Skeletal muscle satellite cell (primary cell): ENCODE results near the gene HACD2.

Experiments
- H3K27me3 ChIP-seq: 2 replicates; pipeline ENCODE4 v1.7.0; 2013; ENCODE audit warnings: low read length; ENCODE audit not compliant: control insufficient read depth, insufficient read depth
- H3K36me3 ChIP-seq: 2 replicates; pipeline ENCODE4 v1.7.0; 2013; ENCODE audit warnings: mild to moderate bottlenecking, control low read depth, low read length; ENCODE audit not compliant: insufficient read depth
- H3K4me1 ChIP-seq: 2 replicates; pipeline ENCODE4 v1.7.0; 2013; ENCODE audit warnings: low read length; ENCODE audit not compliant: control insufficient read depth, insufficient read depth
- H3K4me2 ChIP-seq: 2 replicates; pipeline ENCODE4 v1.7.0; 2013; ENCODE audit warnings: mild to moderate bottlenecking, low read length
- H3K4me3 ChIP-seq: 2 replicates; pipeline ENCODE4 v1.7.0; 2013; ENCODE audit warnings: low read length
- H3K9ac ChIP-seq: 2 replicates; pipeline ENCODE4 v1.7.0; 2013; ENCODE audit warnings: mild to moderate bottlenecking, low read depth, low read length, moderate library complexity
- H3K9me3 ChIP-seq: replicated peaks from 2 replicates; pipeline ENCODE4 v1.7.0; 2013; ENCODE audit warnings: mild to moderate bottlenecking, control low read depth, low read length

The HACD2 gene

GRCh38 chr3:123540285-123540684, 44.6 kb downstream of the HACD2 start:
- H3K36me3 ChIP-seq = no peaks in the 10 kb centered on the region
- H3K4me1 ChIP-seq = peaks cover 2% of the 10 kb centered on the region
- H3K4me2 ChIP-seq = no peak overlapping the region
- H3K9me3 ChIP-seq = no peaks in the 10 kb centered on the region
- no peak overlapping the region for H3K4me3 ChIP-seq
- H3K9ac ChIP-seq = no peak overlapping the region
- H3K27me3 ChIP-seq = no peaks in the 10 kb centered on the region

DNA sequence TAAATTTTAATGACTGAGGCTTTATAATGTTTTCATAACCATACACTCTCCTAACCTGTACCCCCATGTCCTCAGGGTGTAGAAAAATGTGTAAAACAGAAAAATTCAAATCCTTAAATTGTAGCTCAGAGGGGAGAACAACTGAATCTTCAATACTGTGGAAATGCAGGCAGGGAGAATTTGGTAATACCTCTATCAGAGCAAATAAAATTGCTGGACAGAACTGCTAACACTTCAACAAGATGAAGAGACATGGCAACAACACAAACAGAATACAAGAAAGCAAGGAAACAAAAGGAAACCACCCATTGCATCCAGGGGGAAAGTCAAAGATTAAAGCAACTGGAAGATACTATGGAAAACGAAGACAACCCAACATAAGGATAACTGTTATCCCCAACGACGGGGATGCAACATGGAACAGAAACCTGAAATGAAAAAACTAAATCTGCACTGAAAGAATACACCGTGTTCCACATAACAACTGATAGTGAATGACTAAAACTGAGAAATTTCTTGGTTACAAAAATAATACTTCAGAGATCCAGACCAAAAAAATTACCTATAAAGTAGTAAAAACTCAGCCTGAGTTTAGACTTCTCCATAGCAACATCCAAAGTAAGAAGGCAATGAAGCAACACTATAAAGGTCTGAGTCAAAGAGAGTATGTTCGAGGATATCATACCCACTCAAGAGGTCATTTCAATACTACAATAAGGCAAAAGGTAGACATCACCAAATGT, 48.5 kb downstream of the HACD2 start:
- Histone ChIP-seq H3K9ac (no peak overlapping the region), H3K4me3 (no peak overlapping the region), H3K36me3 (no peaks in the 10 kb centered on the region), H3K4me1 (peaks cover 5% of the 10 kb centered on the region), H3K9me3 (no peaks in the 10 kb centered on the region), H3K4me2 (no peak overlapping the region), H3K27me3 (no peaks in the 10 kb centered on the region)

- H3K36me3 ChIP-seq = no peaks in the 10 kb centered on the region
- H3K4me2 ChIP-seq = no peak overlapping the region
- H3K9me3 ChIP-seq = no peaks in the 10 kb centered on the region
- H3K27me3 ChIP-seq = no peaks in the 10 kb centered on the region
- peaks cover 5% of the 10 kb centered on the region for H3K4me1 ChIP-seq
- no peak overlapping the region for H3K4me3 ChIP-seq
- no peak overlapping the region for H3K9ac ChIP-seq
Measured at GRCh38 chr3:123535580-123535979, 49.3 kb downstream of the HACD2 start.

DNA sequence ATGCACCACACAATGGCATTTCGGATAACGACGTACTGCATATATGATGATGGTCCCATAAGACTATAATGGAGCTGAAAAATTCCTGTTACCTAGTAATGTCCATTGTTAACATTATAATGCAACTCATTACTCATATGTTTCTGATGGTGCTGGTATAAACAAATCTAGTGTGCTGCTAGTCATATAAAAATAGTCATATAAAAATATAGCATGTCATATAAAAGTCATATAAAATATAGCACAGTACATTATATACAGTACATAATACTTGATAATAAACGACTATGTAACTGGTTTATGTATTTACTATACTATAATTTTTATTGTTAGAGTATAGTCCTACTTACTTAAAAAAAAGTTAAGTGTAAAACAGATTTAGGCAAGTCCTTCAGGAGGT, 50.6 kb downstream of the HACD2 start:
- Histone ChIP-seq H3K4me3 (no peak overlapping the region), H3K4me1 (peaks cover 5% of the 10 kb centered on the region), H3K27me3 (no peaks in the 10 kb centered on the region), H3K36me3 (no peaks in the 10 kb centered on the region), H3K9ac (no peak overlapping the region), H3K4me2 (no peak overlapping the region), H3K9me3 (no peaks in the 10 kb centered on the region)

DNA sequence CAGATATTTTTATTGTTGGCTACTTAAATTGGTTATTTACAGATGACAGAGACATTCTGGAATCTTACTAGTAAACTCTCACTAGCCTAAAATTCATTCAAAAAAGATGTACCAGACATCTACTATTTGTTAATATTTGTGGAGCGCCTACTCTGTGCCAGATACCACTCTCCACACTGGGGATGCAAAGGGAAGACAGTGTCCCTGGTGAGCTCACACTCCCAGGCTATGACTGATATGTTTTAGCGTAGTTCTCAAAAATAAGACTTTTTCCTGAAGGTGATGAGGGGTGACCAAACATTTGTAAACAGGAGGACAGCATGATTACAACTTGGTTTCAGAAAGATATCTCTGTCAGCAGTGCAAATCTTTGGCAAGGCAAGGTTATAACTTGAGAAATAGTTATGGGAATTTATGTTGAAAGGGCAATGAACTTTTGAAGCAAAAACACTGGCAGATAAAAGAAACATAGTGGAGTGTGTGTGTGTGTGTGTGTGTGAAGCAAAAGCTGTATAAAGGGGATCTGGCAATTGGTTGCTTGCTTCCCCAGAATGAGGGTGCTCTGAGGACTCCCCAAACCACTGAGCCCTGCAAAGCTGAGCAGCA, 51.2 kb downstream of the HACD2 start:
- no peak overlapping the region for H3K4me2 ChIP-seq

GRCh38 chr3:123528130-123528529, 56.7 kb downstream of the HACD2 start:
- Histone ChIP-seq H3K9me3 (no peaks in the 10 kb centered on the region), H3K4me3 (no peak overlapping the region), H3K36me3 (no peaks in the 10 kb centered on the region), H3K9ac (no peak overlapping the region), H3K4me2 (no peak overlapping the region), H3K4me1 (no peaks in the 10 kb centered on the region), H3K27me3 (no peaks in the 10 kb centered on the region)

More for the DNA sequence above, 51.2 kb downstream of the HACD2 start:
- H3K4me3 ChIP-seq = no peak overlapping the region
- H3K27me3 ChIP-seq = no peaks in the 10 kb centered on the region
- no peaks in the 10 kb centered on the region for H3K9me3 ChIP-seq
- peaks cover 5% of the 10 kb centered on the region for H3K4me1 ChIP-seq
- no peaks in the 10 kb centered on the region for H3K36me3 ChIP-seq
- no peak overlapping the region for H3K9ac ChIP-seq

GRCh38 chr3:123527046-123527445, 57.8 kb downstream of the HACD2 start:
- no peaks in the 10 kb centered on the region for H3K4me1 ChIP-seq
- no peak overlapping the region for H3K4me2 ChIP-seq
- no peaks in the 10 kb centered on the region for H3K36me3 ChIP-seq
- no peak overlapping the region for H3K4me3 ChIP-seq
- no peaks in the 10 kb centered on the region for H3K27me3 ChIP-seq
- H3K9ac ChIP-seq = no peak overlapping the region
- H3K9me3 ChIP-seq = no peaks in the 10 kb centered on the region

DNA sequence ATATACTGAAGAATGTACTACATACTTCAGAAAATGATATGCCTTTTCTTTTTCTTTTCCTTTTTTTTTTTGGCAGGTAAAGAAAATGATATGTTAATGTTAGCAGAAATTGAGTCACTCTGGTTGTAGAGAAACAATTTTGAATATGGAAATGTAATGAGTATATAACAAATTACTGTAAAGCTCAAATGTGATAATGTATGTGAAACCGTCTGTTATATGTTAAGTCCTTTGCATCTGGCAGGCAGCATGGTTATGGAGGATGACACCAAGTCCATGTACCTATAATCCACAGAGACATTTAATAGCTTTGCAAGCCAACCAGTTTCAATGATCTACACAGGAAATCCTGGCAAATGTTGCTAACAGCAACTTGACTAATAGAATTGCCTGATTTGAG, 58.4 kb downstream of the HACD2 start:
- no peak overlapping the region for H3K9ac ChIP-seq
- H3K36me3 ChIP-seq = no peaks in the 10 kb centered on the region
- no peak overlapping the region for H3K4me2 ChIP-seq
- no peaks in the 10 kb centered on the region for H3K9me3 ChIP-seq
- no peaks in the 10 kb centered on the region for H3K4me1 ChIP-seq
- no peaks in the 10 kb centered on the region for H3K27me3 ChIP-seq
- H3K4me3 ChIP-seq = no peak overlapping the region

GRCh38 chr3:123525433-123525832, 59.4 kb downstream of the HACD2 start:
- no peaks in the 10 kb centered on the region for H3K9me3 ChIP-seq
- no peaks in the 10 kb centered on the region for H3K27me3 ChIP-seq
- H3K9ac ChIP-seq = no peak overlapping the region
- H3K36me3 ChIP-seq = no peaks in the 10 kb centered on the region
- H3K4me1 ChIP-seq = no peaks in the 10 kb centered on the region
- no peak overlapping the region for H3K4me2 ChIP-seq
- no peak overlapping the region for H3K4me3 ChIP-seq

- H3K4me2 ChIP-seq = no peak overlapping the region
- H3K9ac ChIP-seq = no peak overlapping the region
- H3K27me3 ChIP-seq = no peaks in the 10 kb centered on the region
- no peak overlapping the region for H3K4me3 ChIP-seq
- H3K4me1 ChIP-seq = no peaks in the 10 kb centered on the region
- no peaks in the 10 kb centered on the region for H3K36me3 ChIP-seq
- no peaks in the 10 kb centered on the region for H3K9me3 ChIP-seq
Measured at GRCh38 chr3:123524981-123525380, 59.9 kb downstream of the HACD2 start.

DNA sequence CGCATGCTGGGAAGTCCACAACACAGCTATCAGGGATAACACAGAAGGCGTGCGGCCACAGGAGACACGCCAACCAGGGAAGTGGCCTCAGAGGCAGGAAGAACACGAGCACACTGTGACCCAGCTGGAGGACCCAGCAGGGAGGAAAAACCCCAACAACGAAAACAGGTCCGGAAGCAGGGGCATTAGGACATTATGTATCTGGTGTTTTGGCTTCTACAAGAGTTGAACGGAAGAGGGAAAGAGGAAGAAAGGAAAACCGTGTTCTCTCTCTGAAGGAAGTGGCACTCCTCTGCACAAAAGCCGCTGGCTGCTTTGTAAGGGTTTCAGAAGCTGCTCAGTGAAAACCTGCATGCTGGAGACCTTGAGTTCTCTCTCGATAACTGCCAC, 61.8 kb downstream of the HACD2 start:
- Histone ChIP-seq H3K4me2 (no peak overlapping the region), H3K4me1 (no peaks in the 10 kb centered on the region), H3K27me3 (no peaks in the 10 kb centered on the region), H3K9me3 (no peaks in the 10 kb centered on the region), H3K4me3 (no peak overlapping the region), H3K9ac (no peak overlapping the region), H3K36me3 (no peaks in the 10 kb centered on the region)
